ENCODE measurements around the gene GABBR2. TPM values are rescaled to one million over a fixed set of nuclear protein-coding genes. Genes with fewer than 3 reads are reported as not detected.
A peak's percentile ranks its signal among the peaks of the same experiment; 100 is the strongest.

Gene GABBR2
- total and polyA plus RNA-seq, 2 donors (not counting 1 experiment from before 2014, with no cell fraction given): 0.03 TPM; not detected in 1

GRCh38 chr9:98380065-98380681, 328.6 kb downstream of the GABBR2 start:
- 69% methylated on average over 17 of the region's 19 CpGs for WGBS (ENCODE audit: insufficient coverage)
- ATAC-seq (ENCODE audit: low read depth): peak; percentile 51
- H3K4me2 ChIP-seq (replicated peaks; ENCODE audit: low read depth, low read length, poor library complexity, severe bottlenecking): peak overlapping the region; percentile 44

GRCh38 chr9:98379572-98379971, 329.2 kb downstream of the GABBR2 start:
- Mint-ChIP-seq H3K27me3 (no peaks in the 10 kb centered on the region), H3K4me3 (no peak overlapping the region), H3K9me3 (ENCODE audit: insufficient read depth) (no peaks in the 10 kb centered on the region), H3K27ac (peak overlapping the region; percentile 73), H3K4me1 (peaks cover 55% of the 10 kb centered on the region)
- DNase-seq (no peak), ATAC-seq (ENCODE audit: low read depth) (no peak)
- no CpG with 5 or more reads among the region's 1 CpG for WGBS (ENCODE audit: insufficient coverage)
- Histone ChIP-seq H3K4me3 (ENCODE audit: control extremely low read depth in 1 of 5, extremely low read depth in 1 of 5, insufficient read depth in 1 of 5, low read depth in 2 of 5, low read length in 4 of 5) (no peak overlapping the region), H4K20me1 (ENCODE audit: control insufficient read depth, insufficient read depth, low read length, poor library complexity, severe bottlenecking) (no peaks in the 10 kb centered on the region), H3K4me1 (ENCODE audit: control insufficient read depth in 2 of 2, insufficient read depth in 2 of 2, low read length in 2 of 2) (peaks cover 46 to 74% of the 10 kb centered on the region in 2 donors), H3K9ac (ENCODE audit: low read length) (no peak overlapping the region), H3K9me3 (ENCODE audit: control extremely low read depth in 1 of 3, control insufficient read depth in 2 of 3, insufficient read depth in 1 of 3, low read length in 2 of 3) (no peaks in the 10 kb centered on the region), H3K79me2 (ENCODE audit: control insufficient read depth, insufficient read depth, low read length) (no peaks in the 10 kb centered on the region), H3K4me2 (replicated peaks; ENCODE audit: low read depth, low read length, poor library complexity, severe bottlenecking) (peak overlapping the region; percentile 44), H3K27me3 (replicated peaks in 1 of 4; ENCODE audit: control extremely low read depth in 1 of 4, control insufficient read depth in 3 of 4, insufficient read depth in 4 of 4, low read length in 3 of 4) (no peaks in the 10 kb centered on the region), H3K27ac (ENCODE audit: low read length in 2 of 2) (peak overlapping the region; percentile 73 to 77), H2AFZ (ENCODE audit: insufficient read depth, low read depth, low read length, poor library complexity, severe bottlenecking) (no peak overlapping the region), H3K36me3 (replicated peaks in 1 of 2; ENCODE audit: control extremely low read depth in 1 of 2, control insufficient read depth in 1 of 2, extremely low read depth in 1 of 2, insufficient read depth in 2 of 2, low read length in 1 of 2) (no peaks in the 10 kb centered on the region)
- ChIA-PET CTCF (interaction anchor here (1.0 kb wide), 1 partner anchor 15 kb away, joined by 4 read pairs; no protein-coding TSS in a partner anchor), POLR2A (interaction anchor here (0.6 kb wide), 1 partner anchor 28 kb away, joined by 3 read pairs; no protein-coding TSS in a partner anchor)
- no peak for TF ChIP-seq CTCF (IDR thresholded peaks at IDR 0.05)
- TF ChIP-seq EZH2 (IDR thresholded peaks at IDR 0.05; ENCODE audit: borderline replicate concordance, insufficient read depth, low read depth, low read length, poor library complexity, severe bottlenecking): no peak
- intact Hi-C loops (cut with micrococcal nuclease): no loop called here

More at GRCh38 chr9:98380065-98380681, 328.6 kb downstream of the GABBR2 start:
- Mint-ChIP-seq H3K4me3 (peak overlapping the region; percentile 56), H3K4me1 (peaks cover 51% of the 10 kb centered on the region), H3K27ac (peak overlapping the region; percentile 88), H3K9me3 (ENCODE audit: insufficient read depth) (no peaks in the 10 kb centered on the region), H3K27me3 (no peaks in the 10 kb centered on the region)
- no peaks in the 10 kb centered on the region for H3K9me3 ChIP-seq (ENCODE audit: control extremely low read depth in 1 of 3, control insufficient read depth in 2 of 3, insufficient read depth in 1 of 3, low read length in 2 of 3)
- H3K27ac ChIP-seq (ENCODE audit: low read length in 2 of 2): peak overlapping the region; percentile 73 to 77
- H2AFZ ChIP-seq (ENCODE audit: insufficient read depth, low read depth, low read length, poor library complexity, severe bottlenecking): no peak overlapping the region
- no peaks in the 10 kb centered on the region for H4K20me1 ChIP-seq (ENCODE audit: control insufficient read depth, insufficient read depth, low read length, poor library complexity, severe bottlenecking)
- H3K4me3 ChIP-seq (ENCODE audit: control extremely low read depth in 1 of 5, extremely low read depth in 1 of 5, insufficient read depth in 1 of 5, low read depth in 2 of 5, low read length in 4 of 5): peak overlapping the region in 1 of 5 experiments; percentile 8
- DNase-seq: peak; percentile 65
- CTCF ChIA-PET: interaction anchor here (0.6 to 1.0 kb wide), 2 partner anchors 16 to 1969 kb away, joined by 3 to 4 read pairs; no protein-coding TSS in a partner anchor
- peaks cover 41 to 69% of the 10 kb centered on the region in 2 donors for H3K4me1 ChIP-seq (ENCODE audit: control insufficient read depth in 2 of 2, insufficient read depth in 2 of 2, low read length in 2 of 2)
- intact Hi-C loops (cut with micrococcal nuclease): loop anchor here (2.0 kb wide), 1 partner anchor 17 kb away; no protein-coding TSS in a partner anchor
- no peak overlapping the region for H3K9ac ChIP-seq (ENCODE audit: low read length)
- no peak for TF ChIP-seq EZH2 (IDR thresholded peaks at IDR 0.05; ENCODE audit: borderline replicate concordance, insufficient read depth, low read depth, low read length, poor library complexity, severe bottlenecking)
- no peaks in the 10 kb centered on the region for H3K36me3 ChIP-seq (replicated peaks in 1 of 2; ENCODE audit: control extremely low read depth in 1 of 2, control insufficient read depth in 1 of 2, extremely low read depth in 1 of 2, insufficient read depth in 2 of 2, low read length in 1 of 2)
- POLR2A ChIA-PET: interaction anchor here (0.6 kb wide), 1 partner anchor 28 kb away, joined by 3 read pairs; no protein-coding TSS in a partner anchor
- H3K79me2 ChIP-seq (ENCODE audit: control insufficient read depth, insufficient read depth, low read length): no peaks in the 10 kb centered on the region
- H3K27me3 ChIP-seq (replicated peaks in 1 of 4; ENCODE audit: control extremely low read depth in 1 of 4, control insufficient read depth in 3 of 4, insufficient read depth in 4 of 4, low read length in 3 of 4): no peaks in the 10 kb centered on the region

All from B cell (primary cell).